Uterus (tissue), 2 donors: Measurements from ENCODE around the gene ELMO1.

ENCODE experiments used
- POLR2A ChIP-seq, 2 donors: fragments of 450-650 bp; IDR thresholded peaks; one replicate each; pipeline ENCODE4 v1.6.1; 2016; ENCODE audit warnings: antibody characterized with exemption in 2 of 2, mild to moderate bottlenecking in 1 of 2, moderate library complexity in 1 of 2
- TF ChIP-seq, protein P1 (sequence below), 4 experiments: fragments of 200-600 bp in 2 of 4; fragments of 450-650 bp in 2 of 4; sonication (generic) in 2 of 4; IDR thresholded peaks; one replicate each; pipeline ENCODE4 v1.5.1; 2016 to 2019; ENCODE audit warnings: antibody characterized with exemption in 4 of 4, mild to moderate bottlenecking in 2 of 4, moderate library complexity in 1 of 4

DNA sequence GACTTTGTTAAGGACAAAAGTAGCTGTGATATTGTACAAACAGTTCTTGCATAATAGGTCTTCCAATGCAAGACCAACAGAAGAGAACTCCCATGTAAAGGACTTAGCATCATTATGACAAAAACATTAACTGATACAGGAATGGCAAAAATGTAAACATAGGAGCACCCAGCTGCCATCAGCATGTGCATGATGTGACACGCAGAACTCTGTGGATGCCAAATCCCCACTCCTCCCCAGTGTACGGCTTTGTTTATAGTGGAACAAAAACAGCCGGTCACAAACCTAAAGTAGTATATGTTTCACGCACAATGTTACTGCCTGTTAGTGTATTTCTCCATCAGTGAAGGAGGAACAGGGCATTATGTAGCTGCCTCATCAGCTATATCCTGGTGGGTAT is 408.3 kb downstream of the ELMO1 start:
- no peak for TF ChIP-seq POLR2A (IDR thresholded peaks at IDR 0.05)
- TF ChIP-seq, protein P1, sequence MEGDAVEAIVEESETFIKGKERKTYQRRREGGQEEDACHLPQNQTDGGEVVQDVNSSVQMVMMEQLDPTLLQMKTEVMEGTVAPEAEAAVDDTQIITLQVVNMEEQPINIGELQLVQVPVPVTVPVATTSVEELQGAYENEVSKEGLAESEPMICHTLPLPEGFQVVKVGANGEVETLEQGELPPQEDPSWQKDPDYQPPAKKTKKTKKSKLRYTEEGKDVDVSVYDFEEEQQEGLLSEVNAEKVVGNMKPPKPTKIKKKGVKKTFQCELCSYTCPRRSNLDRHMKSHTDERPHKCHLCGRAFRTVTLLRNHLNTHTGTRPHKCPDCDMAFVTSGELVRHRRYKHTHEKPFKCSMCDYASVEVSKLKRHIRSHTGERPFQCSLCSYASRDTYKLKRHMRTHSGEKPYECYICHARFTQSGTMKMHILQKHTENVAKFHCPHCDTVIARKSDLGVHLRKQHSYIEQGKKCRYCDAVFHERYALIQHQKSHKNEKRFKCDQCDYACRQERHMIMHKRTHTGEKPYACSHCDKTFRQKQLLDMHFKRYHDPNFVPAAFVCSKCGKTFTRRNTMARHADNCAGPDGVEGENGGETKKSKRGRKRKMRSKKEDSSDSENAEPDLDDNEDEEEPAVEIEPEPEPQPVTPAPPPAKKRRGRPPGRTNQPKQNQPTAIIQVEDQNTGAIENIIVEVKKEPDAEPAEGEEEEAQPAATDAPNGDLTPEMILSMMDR (IDR thresholded peaks at IDR 0.05) = no peak
